Measurements from ENCODE around the gene PGGHG. TPM values are rescaled to one million over a fixed set of nuclear protein-coding genes. Genes with fewer than 3 reads are reported as not detected.

Gene PGGHG
- polyA plus RNA-seq, 1 donor from 2014 or later: 2.1 TPM

- no peaks in the 10 kb centered on the region for H3K9me2 ChIP-seq (ENCODE audit: insufficient read depth, low read length)
- H3K27ac ChIP-seq (ENCODE audit: low read length): no peak overlapping the region
- H2AFZ ChIP-seq (ENCODE audit: low read depth, low read length): no peak overlapping the region
- H3K79me2 ChIP-seq (replicated peaks; ENCODE audit: insufficient read depth, low read length): no peaks in the 10 kb centered on the region
- H3K36me3 ChIP-seq (ENCODE audit: insufficient read depth, low read length): no peaks in the 10 kb centered on the region
- H3F3A ChIP-seq (ENCODE audit: insufficient read depth, low read length, poor library complexity, severe bottlenecking): no peaks in the 10 kb centered on the region
- TF ChIP-seq MXI1 (conservative IDR thresholded peaks at IDR 0.05; ENCODE audit: poor library complexity, severe bottlenecking) (no peak), POLR2AphosphoS5 (IDR thresholded peaks at IDR 0.05) (no peak), TAF1 (IDR thresholded peaks at IDR 0.05; ENCODE audit: low read depth) (no peak), SMC3 (conservative IDR thresholded peaks at IDR 0.05; ENCODE audit: poor library complexity) (no peak), RAD21 (conservative IDR thresholded peaks at IDR 0.05) (no peak), EP300 (conservative IDR thresholded peaks at IDR 0.05; ENCODE audit: poor library complexity, severe bottlenecking) (no peak), EZH2 (IDR thresholded peaks at IDR 0.05; ENCODE audit: borderline replicate concordance, insufficient read depth, low read length, poor library complexity, severe bottlenecking) (no peak), REST (IDR thresholded peaks at IDR 0.05; ENCODE audit: borderline replicate concordance) (no peak), CTCF (IDR thresholded peaks at IDR 0.05; ENCODE audit: poor library complexity, severe bottlenecking) (no peak)
- H3K9ac ChIP-seq (ENCODE audit: low read length): no peak overlapping the region
- H4K20me1 ChIP-seq (ENCODE audit: insufficient read depth): no peaks in the 10 kb centered on the region
- H3K4me3 ChIP-seq (ENCODE audit: low read length): no peak overlapping the region
- no peak overlapping the region for H3K4me2 ChIP-seq (ENCODE audit: low read length)
- peaks cover 13% of the 10 kb centered on the region for H3K27me3 ChIP-seq (ENCODE audit: insufficient read depth, low read depth, low read length)
- no peaks in the 10 kb centered on the region for H3K9me3 ChIP-seq (ENCODE audit: low read length)
Measured at GRCh38 chr11:292211-293121, 3.5 kb downstream of the PGGHG start.

- Histone ChIP-seq H3K4me2 (ENCODE audit: low read length) (no peak overlapping the region), H2AFZ (ENCODE audit: low read depth, low read length) (no peak overlapping the region), H3K9me2 (ENCODE audit: insufficient read depth, low read length) (no peaks in the 10 kb centered on the region), H3K79me2 (replicated peaks; ENCODE audit: insufficient read depth, low read length) (no peaks in the 10 kb centered on the region), H3K9me3 (ENCODE audit: low read length) (no peaks in the 10 kb centered on the region), H3F3A (ENCODE audit: insufficient read depth, low read length, poor library complexity, severe bottlenecking) (no peaks in the 10 kb centered on the region), H3K27ac (ENCODE audit: low read length) (no peak overlapping the region), H3K27me3 (ENCODE audit: insufficient read depth, low read depth, low read length) (peaks cover 4% of the 10 kb centered on the region), H3K36me3 (ENCODE audit: insufficient read depth, low read length) (no peaks in the 10 kb centered on the region), H3K4me3 (ENCODE audit: low read length) (no peak overlapping the region), H3K9ac (ENCODE audit: low read length) (no peak overlapping the region), H4K20me1 (ENCODE audit: insufficient read depth) (no peaks in the 10 kb centered on the region)
- TF ChIP-seq SMC3 (conservative IDR thresholded peaks at IDR 0.05; ENCODE audit: poor library complexity): no peak
- TF ChIP-seq POLR2AphosphoS5 (IDR thresholded peaks at IDR 0.05): no peak
- TF ChIP-seq EZH2 (IDR thresholded peaks at IDR 0.05; ENCODE audit: borderline replicate concordance, insufficient read depth, low read length, poor library complexity, severe bottlenecking): no peak
- no peak for TF ChIP-seq MXI1 (conservative IDR thresholded peaks at IDR 0.05; ENCODE audit: poor library complexity, severe bottlenecking)
- TF ChIP-seq EP300 (conservative IDR thresholded peaks at IDR 0.05; ENCODE audit: poor library complexity, severe bottlenecking): no peak
- no peak for TF ChIP-seq CTCF (IDR thresholded peaks at IDR 0.05; ENCODE audit: poor library complexity, severe bottlenecking)
- no peak for TF ChIP-seq REST (IDR thresholded peaks at IDR 0.05; ENCODE audit: borderline replicate concordance)
- TF ChIP-seq RAD21 (conservative IDR thresholded peaks at IDR 0.05): no peak
- no peak for TF ChIP-seq TAF1 (IDR thresholded peaks at IDR 0.05; ENCODE audit: low read depth)
Measured at GRCh38 chr11:293271-293851, 4.4 kb downstream of the PGGHG start.

Measured in neural cell (in vitro differentiated cells).